Measurements from ENCODE around the gene ZNF526.

DNA sequence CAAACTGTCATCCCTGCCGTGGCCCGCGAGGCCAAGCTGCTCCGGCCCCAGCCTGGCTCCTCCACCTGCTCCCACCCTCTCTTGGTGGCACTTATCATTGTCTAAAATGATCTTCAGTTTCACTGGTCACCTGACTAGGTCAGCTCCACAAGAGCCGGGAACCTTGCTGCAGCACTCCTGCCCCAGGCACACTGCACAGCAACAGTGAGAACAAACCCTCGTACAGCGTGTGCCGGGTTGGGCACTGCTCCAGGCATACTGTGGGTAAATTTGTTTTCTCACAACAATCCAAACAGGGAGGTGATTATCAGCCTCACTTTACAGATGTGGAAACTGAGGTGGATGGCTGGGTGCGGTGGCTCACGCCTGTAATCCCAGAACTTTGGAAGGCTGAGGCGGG, 11.5 kb upstream of the ZNF526 start:
- TF ChIP-seq EZH2phosphoT487 (conservative IDR thresholded peaks at IDR 0.05; ENCODE audit: low read length) = no peak
- TF ChIP-seq, protein P1, sequence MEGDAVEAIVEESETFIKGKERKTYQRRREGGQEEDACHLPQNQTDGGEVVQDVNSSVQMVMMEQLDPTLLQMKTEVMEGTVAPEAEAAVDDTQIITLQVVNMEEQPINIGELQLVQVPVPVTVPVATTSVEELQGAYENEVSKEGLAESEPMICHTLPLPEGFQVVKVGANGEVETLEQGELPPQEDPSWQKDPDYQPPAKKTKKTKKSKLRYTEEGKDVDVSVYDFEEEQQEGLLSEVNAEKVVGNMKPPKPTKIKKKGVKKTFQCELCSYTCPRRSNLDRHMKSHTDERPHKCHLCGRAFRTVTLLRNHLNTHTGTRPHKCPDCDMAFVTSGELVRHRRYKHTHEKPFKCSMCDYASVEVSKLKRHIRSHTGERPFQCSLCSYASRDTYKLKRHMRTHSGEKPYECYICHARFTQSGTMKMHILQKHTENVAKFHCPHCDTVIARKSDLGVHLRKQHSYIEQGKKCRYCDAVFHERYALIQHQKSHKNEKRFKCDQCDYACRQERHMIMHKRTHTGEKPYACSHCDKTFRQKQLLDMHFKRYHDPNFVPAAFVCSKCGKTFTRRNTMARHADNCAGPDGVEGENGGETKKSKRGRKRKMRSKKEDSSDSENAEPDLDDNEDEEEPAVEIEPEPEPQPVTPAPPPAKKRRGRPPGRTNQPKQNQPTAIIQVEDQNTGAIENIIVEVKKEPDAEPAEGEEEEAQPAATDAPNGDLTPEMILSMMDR (IDR thresholded peaks at IDR 0.05; ENCODE audit: insufficient read depth, low read length, poor library complexity, severe bottlenecking) = no peak

Data from SU-DHL-6 (cell line).